GM21526 (cell line): ENCODE results near the gene INTS2.
"Not testable (repeated sequence)": the region's sequence is repeated elsewhere in the genome, so short reads cannot be mapped to it uniquely, and the experiment has no call there.

Experiments used
- ATAC-seq: cut with Tn5 transposase; IDR thresholded peaks from one replicate; pipeline ENCODE4 v1.9.1; 2021; ENCODE audit warnings: moderate library complexity; ENCODE audit not compliant: unreplicated experiment, low FRiP score

The INTS2 gene

GRCh38 chr17:61897548-61898180 is 30.1 kb downstream of the INTS2 start:
- ATAC-seq: no peak

DNA sequence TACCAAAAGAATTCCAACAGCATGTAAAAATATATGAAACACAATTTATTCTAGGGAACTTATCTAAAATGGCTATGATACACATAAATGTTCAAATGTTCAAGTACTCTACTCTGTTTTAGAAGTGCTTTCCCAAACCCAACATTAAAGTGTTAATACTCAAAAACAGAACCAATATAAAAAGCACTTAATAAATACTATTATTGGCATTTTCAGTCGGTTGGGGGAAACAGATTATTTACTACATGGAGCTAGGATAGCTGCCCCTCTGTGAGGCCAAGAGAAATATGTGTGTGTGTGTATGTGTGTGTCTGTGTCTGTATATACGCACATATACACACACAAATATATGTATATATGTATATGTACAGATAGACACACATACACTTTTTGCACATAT is 32.4 kb downstream of the INTS2 start:
- ATAC-seq: no peak

GRCh38 chr17:61894310-61894709 is 33.5 kb downstream of the INTS2 start:
- not testable (repeated sequence) for ATAC-seq

DNA sequence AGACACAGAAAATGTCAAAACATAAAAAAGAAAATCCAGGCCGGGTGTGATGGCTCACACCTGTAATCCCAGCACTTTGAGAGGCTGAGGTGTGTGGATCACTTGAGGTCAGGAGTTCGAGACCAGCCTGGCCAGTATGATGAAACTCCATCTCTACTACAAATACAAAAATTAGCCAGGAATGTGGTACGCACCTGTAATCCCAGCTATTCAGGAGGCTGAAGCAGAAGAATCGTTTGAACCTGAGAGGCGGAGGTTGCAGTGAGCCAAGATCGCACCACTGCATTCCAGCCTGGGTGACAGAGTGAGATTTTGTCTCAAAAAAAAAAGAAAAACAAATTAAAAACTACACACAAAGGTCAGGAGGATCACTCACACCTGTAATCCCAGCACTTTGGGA is 40.0 kb downstream of the INTS2 start:
- ATAC-seq: not testable (repeated sequence)

DNA sequence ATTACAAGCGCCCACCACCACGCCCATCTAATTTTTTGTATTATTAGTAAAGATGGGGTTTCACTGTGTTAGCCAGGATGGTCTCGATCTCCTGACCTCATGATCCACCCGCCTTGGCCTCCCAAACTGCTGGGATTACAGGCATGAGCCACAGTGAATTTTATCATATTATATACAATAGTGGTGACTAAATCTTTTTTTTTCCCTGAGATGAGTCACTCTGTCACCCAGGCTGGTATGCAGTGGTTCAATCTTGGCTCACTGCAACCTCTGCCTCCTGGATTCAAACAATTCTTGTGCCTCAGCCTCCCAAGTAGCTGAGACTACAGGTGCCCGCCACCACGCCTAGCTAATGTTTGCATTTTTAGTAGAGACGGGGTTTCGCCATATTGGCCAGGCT is 41.9 kb downstream of the INTS2 start:
- ATAC-seq: not testable (repeated sequence)

- ATAC-seq: no peak
Measured at GRCh38 chr17:61884864-61885263, 42.9 kb downstream of the INTS2 start.

DNA sequence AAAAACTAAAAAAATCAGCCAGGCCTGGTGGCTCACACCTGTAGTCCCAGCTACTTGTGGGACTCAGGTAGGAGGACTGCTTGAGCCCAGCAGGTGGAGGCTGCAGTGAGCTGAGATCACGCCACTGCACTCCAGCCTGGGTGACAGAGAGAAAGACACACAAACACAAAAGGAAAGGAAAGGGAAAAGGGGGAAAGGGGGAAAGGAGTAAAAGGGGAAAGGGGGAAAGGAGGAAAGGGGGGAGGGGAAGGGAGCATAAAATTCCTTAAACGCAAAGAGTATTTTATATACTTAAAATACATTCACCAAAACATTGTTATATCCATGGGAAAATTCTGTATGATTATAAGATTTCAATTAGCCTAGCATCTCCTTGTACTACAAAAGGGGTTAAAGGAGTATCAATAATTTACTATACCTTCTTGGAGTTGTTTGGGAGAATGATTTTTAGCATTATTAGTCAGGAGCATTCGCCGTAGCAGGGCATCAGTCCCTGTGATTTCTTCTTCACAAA is 47.1 kb downstream of the INTS2 start:
- ATAC-seq: no peak

DNA sequence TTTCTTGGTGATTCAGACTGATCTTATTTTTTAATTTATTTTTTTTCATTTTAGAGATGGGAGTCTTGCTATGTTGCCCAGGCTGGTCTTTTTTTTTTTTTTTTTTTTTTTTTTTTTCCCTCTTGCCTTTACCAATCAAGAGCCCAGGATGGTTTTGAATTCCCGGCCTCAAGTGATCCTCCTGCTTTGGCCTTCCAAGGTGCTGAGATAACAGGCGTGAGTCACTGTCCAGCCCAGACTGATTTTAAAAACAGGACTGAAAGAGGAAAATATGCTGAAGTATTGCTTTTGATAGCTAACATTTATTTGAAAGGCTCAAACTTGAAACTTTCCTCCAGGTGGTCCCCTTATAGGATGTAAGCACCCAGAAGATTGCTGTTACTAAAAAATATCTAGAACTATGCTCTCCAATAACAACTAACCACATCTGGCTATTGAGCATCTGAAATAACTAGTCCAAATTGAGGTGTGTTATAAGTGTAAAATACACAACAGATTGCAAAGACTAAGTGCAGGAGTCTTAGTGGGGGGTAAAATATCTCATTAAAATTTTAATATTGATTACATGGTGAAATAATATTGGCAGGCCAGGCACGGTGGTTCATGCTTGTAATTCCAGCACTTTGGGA is 48.7 kb downstream of the INTS2 start:
- no peak for ATAC-seq

DNA sequence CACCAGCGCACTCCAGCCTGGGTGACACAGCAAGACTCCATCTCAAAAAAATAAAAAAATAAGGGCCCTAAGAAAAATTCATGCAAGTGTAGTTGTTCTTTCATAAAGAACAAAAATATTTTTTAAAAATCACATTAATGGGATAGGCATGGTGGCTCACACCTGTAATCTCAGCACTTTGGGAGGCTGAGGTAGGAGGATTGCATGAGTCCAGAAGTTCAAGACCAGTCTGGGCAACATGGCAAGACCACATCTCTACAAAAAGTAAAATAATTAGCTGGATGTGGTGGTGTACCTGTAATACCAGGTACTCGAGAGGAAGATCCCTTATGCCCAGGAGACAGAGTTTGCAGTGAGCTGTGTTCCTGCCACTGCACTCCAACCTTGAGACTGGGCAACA is 49.3 kb downstream of the INTS2 start:
- ATAC-seq: no peak

DNA sequence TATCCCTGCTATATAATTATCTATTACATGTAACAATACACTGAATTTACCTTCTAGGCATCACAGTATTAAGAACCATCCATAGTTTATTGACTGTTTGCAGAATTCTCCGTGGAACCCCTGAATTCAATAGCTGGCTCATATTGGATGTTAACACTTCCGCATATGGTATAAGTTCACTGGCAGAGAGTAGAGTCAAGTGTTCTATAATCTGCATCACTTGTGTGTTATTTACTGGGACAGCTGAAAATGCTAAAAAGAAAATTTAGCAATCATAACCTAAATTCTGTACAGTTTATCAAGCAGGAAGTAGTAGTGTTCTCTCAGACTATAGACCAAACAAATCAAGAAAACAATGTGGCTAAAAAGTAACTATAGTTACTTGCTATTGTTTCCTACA is 49.9 kb downstream of the INTS2 start:
- no peak for ATAC-seq

DNA sequence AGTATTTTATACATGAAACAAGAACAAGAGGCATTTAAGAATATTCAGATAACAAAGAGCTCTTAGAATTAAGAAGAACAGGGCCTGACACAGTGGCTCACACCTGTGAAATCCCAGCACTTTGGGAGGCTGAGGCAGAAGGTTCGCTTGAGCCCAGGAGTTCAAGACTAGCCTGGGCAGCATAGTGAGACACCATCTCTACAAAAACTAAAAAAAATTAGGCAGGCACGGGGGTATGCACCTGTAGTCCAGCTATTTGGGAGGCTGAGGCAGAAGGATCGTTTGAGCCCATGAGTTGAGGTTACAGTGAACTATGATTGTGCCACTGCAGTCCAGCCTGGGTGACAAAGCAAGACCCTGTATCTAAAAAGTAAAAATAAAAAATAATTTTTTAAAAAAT is 52.0 kb downstream of the INTS2 start:
- no peak for ATAC-seq

- no peak for ATAC-seq
Measured at GRCh38 chr17:61875285-61875684, 52.5 kb downstream of the INTS2 start.

DNA sequence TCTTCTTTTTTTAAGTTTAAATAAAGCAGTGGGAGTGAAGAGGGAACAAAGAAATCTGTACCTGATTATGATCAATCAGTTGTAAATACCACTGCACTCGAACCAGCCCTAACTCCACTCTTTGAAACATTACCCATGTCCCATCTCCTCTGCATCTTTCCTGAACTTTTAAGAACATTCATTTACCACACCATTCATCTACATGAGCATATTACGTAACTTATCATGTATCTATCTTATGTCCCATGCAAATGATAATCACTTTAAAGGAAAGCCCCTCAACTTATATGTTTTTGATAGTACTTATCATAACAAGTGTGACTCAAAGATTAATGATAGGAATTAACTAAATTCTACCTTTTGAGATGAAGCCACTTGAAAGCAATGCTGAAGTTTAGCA is 53.7 kb downstream of the INTS2 start:
- ATAC-seq: no peak

- no peak for ATAC-seq
Measured at GRCh38 chr17:61872099-61872498, 55.7 kb downstream of the INTS2 start.

DNA sequence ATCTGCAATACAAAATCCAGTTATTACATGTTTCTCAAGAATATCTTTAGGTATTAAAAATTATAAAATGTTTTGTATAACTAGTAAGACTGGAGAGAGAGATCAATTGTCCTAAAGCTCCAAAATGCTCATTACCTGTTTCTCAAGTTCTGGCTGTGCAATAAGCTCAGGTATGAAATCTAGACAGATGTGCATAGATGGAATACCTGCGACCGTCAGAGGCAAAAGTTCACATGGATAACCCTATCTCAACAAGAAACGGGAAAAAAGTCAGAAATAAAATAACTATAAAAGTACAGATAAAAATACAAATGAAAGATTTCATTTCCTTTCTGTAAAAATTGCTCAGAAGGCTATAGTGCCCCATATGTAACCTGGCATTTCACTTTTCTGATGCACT is 58.6 kb downstream of the INTS2 start:
- ATAC-seq: no peak

GRCh38 chr17:61868074-61868473 is 59.7 kb downstream of the INTS2 start:
- no peak for ATAC-seq

- no peak for ATAC-seq
Measured at GRCh38 chr17:61867033-61867432, 60.7 kb downstream of the INTS2 start.

DNA sequence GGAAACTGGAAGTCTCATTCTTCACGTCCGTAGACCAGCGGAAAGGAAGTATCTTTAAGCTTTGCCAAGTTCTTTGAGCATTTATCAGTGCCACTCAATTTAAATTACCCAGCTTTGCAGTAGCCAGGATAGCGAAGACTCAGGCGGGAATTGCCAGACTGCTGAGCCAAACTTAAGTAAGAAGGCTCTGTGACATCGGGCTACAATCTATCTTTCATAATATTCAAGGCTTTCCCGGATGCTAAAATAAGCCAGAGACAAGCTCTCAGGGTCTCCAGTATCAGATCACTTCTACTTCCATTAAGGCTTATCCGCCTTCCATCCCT is 64.0 kb downstream of the INTS2 start:
- ATAC-seq: peak; percentile 11

DNA sequence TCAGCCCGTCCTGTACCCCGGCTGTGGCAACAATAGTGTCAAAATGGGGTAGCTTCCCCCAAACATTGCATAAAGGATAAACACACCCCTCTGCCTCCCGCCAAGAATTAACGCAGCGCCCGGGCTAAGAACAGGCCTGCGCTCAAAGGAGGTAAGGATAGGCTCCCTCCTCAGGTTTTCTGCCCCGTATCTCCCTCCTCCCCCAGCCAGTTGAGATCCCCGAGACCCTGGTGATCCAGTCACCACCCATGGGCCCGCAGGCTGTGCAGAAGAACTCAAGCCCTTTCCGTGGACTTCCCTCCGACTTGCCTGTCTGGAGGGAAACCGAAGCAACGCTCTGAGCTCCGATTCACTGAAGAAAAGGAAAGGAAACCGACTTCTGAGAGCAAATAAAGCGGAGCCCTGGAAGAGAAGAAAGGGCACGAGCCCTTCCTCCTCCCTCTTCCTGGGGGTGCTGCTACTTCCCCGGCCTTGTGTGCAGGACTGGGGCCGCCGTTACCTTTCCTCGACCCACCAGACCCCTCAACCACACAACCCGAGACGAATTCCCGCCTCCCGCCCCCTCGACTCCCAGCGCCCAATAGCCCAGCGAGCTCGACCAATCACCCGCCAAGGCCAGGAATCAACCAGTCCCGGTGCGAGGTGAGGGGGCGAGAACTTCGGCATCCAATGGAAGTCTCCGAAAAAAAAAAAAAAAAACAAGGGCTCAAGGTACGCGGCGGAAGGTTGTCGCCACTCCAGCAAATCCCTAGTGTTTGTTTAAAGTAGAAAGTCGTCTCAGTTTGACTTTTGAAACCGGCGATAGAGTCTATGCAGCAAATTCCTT is 64.6 kb downstream of the INTS2 start, which contains the start of gene BRIP1:
Gene BRIP1 (minus strand): TSS at position 554 of the 826 bp plus-strand sequence. CDS start 1,989 bp downstream, outside the sequence.
- peak; percentile 87 for ATAC-seq

- ATAC-seq: no peak
Measured at GRCh38 chr17:61862105-61862574, 65.6 kb downstream of the INTS2 start.

DNA sequence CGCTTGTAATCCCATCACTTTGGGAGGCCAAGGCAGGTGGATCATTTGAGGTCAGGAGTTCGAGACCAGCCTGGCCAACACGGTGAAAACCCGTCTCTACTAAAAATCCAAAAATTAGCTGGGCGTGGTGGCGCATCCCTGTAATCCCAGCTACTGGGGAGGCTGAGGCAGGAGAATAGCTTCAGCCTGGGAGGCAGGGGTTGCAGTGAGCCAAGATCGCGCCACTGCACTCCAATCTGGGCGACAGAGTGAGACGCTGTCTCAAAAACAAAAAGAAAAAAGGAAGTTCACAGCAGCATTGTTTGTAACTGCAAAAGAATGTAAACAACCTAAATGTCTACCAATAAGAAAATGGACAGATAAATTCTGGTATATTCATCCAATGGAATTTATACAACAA is 67.4 kb downstream of the INTS2 start:
- not testable (repeated sequence) for ATAC-seq
